Glutamatergic neuron (in vitro differentiated cells): ENCODE results near the gene FARP1. TPM values are rescaled to one million over a fixed set of nuclear protein-coding genes. Genes with fewer than 3 reads are reported as not detected.
A peak's percentile ranks its signal among the peaks of the same experiment; 100 is the strongest.
"Not testable (repeated sequence)": the region's sequence is repeated elsewhere in the genome, so short reads cannot be mapped to it uniquely, and the experiment has no call there.

ENCODE experiments used
- DNase-seq: peaks from one replicate; pipeline ENCODE4 v3.0.0; 2022
- H3K27ac Mint-ChIP-seq: one replicate; pipeline ENCODE4 v1.8.0; 2020; ENCODE audit warnings: mild to moderate bottlenecking, mixed read lengths, inconsistent platforms; ENCODE audit not compliant: unreplicated experiment
- H3K27me3 Mint-ChIP-seq: one replicate; pipeline ENCODE4 v1.8.0; 2020; ENCODE audit warnings: mild to moderate bottlenecking, moderate library complexity, mixed read lengths, inconsistent platforms; ENCODE audit not compliant: unreplicated experiment
- H3K36me3 Mint-ChIP-seq: one replicate; pipeline ENCODE4 v1.8.0; 2020; ENCODE audit warnings: mild to moderate bottlenecking, mixed read lengths, inconsistent platforms; ENCODE audit not compliant: unreplicated experiment
- H3K4me1 Mint-ChIP-seq: one replicate; pipeline ENCODE4 v1.8.0; 2020; ENCODE audit warnings: mild to moderate bottlenecking, low read depth, mixed read lengths, inconsistent platforms; ENCODE audit not compliant: unreplicated experiment
- H3K4me3 Mint-ChIP-seq: one replicate; pipeline ENCODE4 v1.8.0; 2020; ENCODE audit warnings: mild to moderate bottlenecking, mixed read lengths, inconsistent platforms; ENCODE audit not compliant: unreplicated experiment
- H3K9me3 Mint-ChIP-seq: one replicate; pipeline ENCODE4 v1.8.0; 2020; ENCODE audit warnings: mild to moderate bottlenecking, moderate library complexity, mixed read lengths, inconsistent platforms; ENCODE audit not compliant: unreplicated experiment
- CTCF ChIP-seq: fragments of 200-600 bp; sonication (generic); IDR thresholded peaks from one replicate; pipeline ENCODE4 v1.5.0; 2021; ENCODE audit not compliant: partially characterized antibody, unreplicated experiment
- total RNA-seq: library from RNA; stranded (reverse); fragmentation: NEBNext Ultra II Directional; extraction: Animal tissue kit (Norgen Biotek cat#: 25700); gene quantifications from one replicate; pipeline ENCODE4 v1.2.1, GENCODE V29; 2021; ENCODE audit not compliant: unreplicated experiment

Gene FARP1
- total RNA-seq, 1 donor from 2014 or later, result 233 TPM

- Mint-ChIP-seq H3K36me3 (peaks cover 5% of the 10 kb centered on the region), H3K27ac (no peak overlapping the region), H3K4me3 (no peak overlapping the region), H3K4me1 (peaks cover 53% of the 10 kb centered on the region), H3K27me3 (peaks cover 7% of the 10 kb centered on the region), H3K9me3 (peaks cover 16% of the 10 kb centered on the region)
- TF ChIP-seq CTCF, result no peak
- DNase-seq, result no peak
Measured at GRCh38 chr13:98368019-98368418, 225.1 kb downstream of the FARP1 start.

- H3K4me3 Mint-ChIP-seq, H3K27me3 Mint-ChIP-seq, DNase-seq, H3K36me3 Mint-ChIP-seq: not testable (repeated sequence)
- peak overlapping the region; percentile 4 for H3K27ac Mint-ChIP-seq
- H3K9me3 Mint-ChIP-seq, result peaks cover 19% of the 10 kb centered on the region
- peaks cover 51% of the 10 kb centered on the region for H3K4me1 Mint-ChIP-seq
Measured at GRCh38 chr13:98369520-98369919, 226.6 kb downstream of the FARP1 start.

- no peak overlapping the region for H3K27ac Mint-ChIP-seq
Measured at GRCh38 chr13:98370261-98370660, 227.4 kb downstream of the FARP1 start.

GRCh38 chr13:98370806-98371515 is 228.1 kb downstream of the FARP1 start:
- peaks cover 15% of the 10 kb centered on the region for H3K36me3 Mint-ChIP-seq
- peaks cover 38% of the 10 kb centered on the region for H3K4me1 Mint-ChIP-seq
- H3K27ac Mint-ChIP-seq, result peak overlapping the region; percentile 57
- no peak overlapping the region for H3K4me3 Mint-ChIP-seq
- peaks cover 11% of the 10 kb centered on the region for H3K27me3 Mint-ChIP-seq
- TF ChIP-seq CTCF, result no peak
- no peak for DNase-seq
- H3K9me3 Mint-ChIP-seq, result peaks cover 22% of the 10 kb centered on the region

More at GRCh38 chr13:98370261-98370660, 227.4 kb downstream of the FARP1 start:
- Mint-ChIP-seq H3K27me3 (peaks cover 11% of the 10 kb centered on the region), H3K4me3 (no peak overlapping the region), H3K36me3 (peaks cover 15% of the 10 kb centered on the region), H3K4me1 (peaks cover 45% of the 10 kb centered on the region), H3K9me3 (peaks cover 23% of the 10 kb centered on the region)
- no peak for TF ChIP-seq CTCF
- no peak for DNase-seq

GRCh38 chr13:98371516-98372023 is 228.7 kb downstream of the FARP1 start:
- Mint-ChIP-seq H3K27ac (peak overlapping the region; percentile 57), H3K36me3 (peaks cover 21% of the 10 kb centered on the region), H3K4me1 (peaks cover 32% of the 10 kb centered on the region), H3K27me3 (peaks cover 11% of the 10 kb centered on the region), H3K4me3 (peak overlapping the region; percentile 25), H3K9me3 (peaks cover 21% of the 10 kb centered on the region)
- no peak for TF ChIP-seq CTCF
- DNase-seq, result no peak
